Measurements from ENCODE around the gene ZYX.

Gene ZYX

GRCh38 chr7:143376396-143376795 lies 4.7 kb upstream of the ZYX start:
- Histone ChIP-seq H3K9ac (ENCODE audit: low read depth, low read length) (no peak overlapping the region), H3K27ac (ENCODE audit: low read depth, low read length) (no peak overlapping the region), H3K27me3 (ENCODE audit: insufficient read depth, low read length) (no peaks in the 10 kb centered on the region), H3K4me1 (ENCODE audit: insufficient read depth, low read length) (peaks cover 22% of the 10 kb centered on the region), H3K36me3 (ENCODE audit: insufficient read depth, low read length) (no peaks in the 10 kb centered on the region), H3K4me3 (ENCODE audit: low read length) (no peak overlapping the region), H3K9me3 (ENCODE audit: insufficient read depth, low read depth, low read length) (no peaks in the 10 kb centered on the region)
- 71% methylated on average over 5 of the region's 5 CpGs for WGBS

GRCh38 chr7:143379611-143380259 lies 1.4 kb upstream of the ZYX start:
- peaks cover 24% of the 10 kb centered on the region for H3K36me3 ChIP-seq (ENCODE audit: insufficient read depth, low read length)
- peaks cover 24% of the 10 kb centered on the region for H3K4me1 ChIP-seq (ENCODE audit: insufficient read depth, low read length)
- peak overlapping the region; percentile 96; the same call in 1 of the 2 replicates for H3K9ac ChIP-seq (ENCODE audit: low read depth, low read length)
- WGBS = 39% methylated on average over 14 of the region's 15 CpGs
- H3K9me3 ChIP-seq (ENCODE audit: insufficient read depth, low read depth, low read length) = no peaks in the 10 kb centered on the region
- H3K4me3 ChIP-seq (ENCODE audit: low read length) = peak overlapping the region; percentile 95
- H3K27me3 ChIP-seq (ENCODE audit: insufficient read depth, low read length) = no peaks in the 10 kb centered on the region
- no peak overlapping the region for H3K27ac ChIP-seq (ENCODE audit: low read depth, low read length)

GRCh38 chr7:143380260-143380645 lies 892 bp upstream of the ZYX start:
- Histone ChIP-seq H3K9ac (ENCODE audit: low read depth, low read length) (peak overlapping the region; percentile 96), H3K27ac (ENCODE audit: low read depth, low read length) (peak overlapping the region; percentile 98), H3K4me3 (ENCODE audit: low read length) (peak overlapping the region; percentile 95), H3K27me3 (ENCODE audit: insufficient read depth, low read length) (no peaks in the 10 kb centered on the region), H3K9me3 (ENCODE audit: insufficient read depth, low read depth, low read length) (no peaks in the 10 kb centered on the region), H3K4me1 (ENCODE audit: insufficient read depth, low read length) (peaks cover 21% of the 10 kb centered on the region), H3K36me3 (ENCODE audit: insufficient read depth, low read length) (peaks cover 29% of the 10 kb centered on the region)
- WGBS = under 1% methylated on average over 35 of the region's 35 CpGs

GRCh38 chr7:143381427-143382125 lies 431 bp downstream of the ZYX start:
- Histone ChIP-seq H3K4me3 (ENCODE audit: low read length) (peak overlapping the region; percentile 95), H3K27ac (ENCODE audit: low read depth, low read length) (peak overlapping the region; percentile 98), H3K9me3 (ENCODE audit: insufficient read depth, low read depth, low read length) (no peaks in the 10 kb centered on the region), H3K4me1 (ENCODE audit: insufficient read depth, low read length) (peaks cover 21% of the 10 kb centered on the region), H3K36me3 (ENCODE audit: insufficient read depth, low read length) (peaks cover 40% of the 10 kb centered on the region), H3K27me3 (ENCODE audit: insufficient read depth, low read length) (no peaks in the 10 kb centered on the region), H3K9ac (ENCODE audit: low read depth, low read length) (peak overlapping the region; percentile 91)
- under 1% methylated on average over 63 of the region's 64 CpGs for WGBS

GRCh38 chr7:143382126-143382790 lies 1.1 kb downstream of the ZYX start:
- H3K9ac ChIP-seq (ENCODE audit: low read depth, low read length) = peak overlapping the region; percentile 91
- H3K4me1 ChIP-seq (ENCODE audit: insufficient read depth, low read length) = peaks cover 21% of the 10 kb centered on the region
- H3K36me3 ChIP-seq (ENCODE audit: insufficient read depth, low read length) = peaks cover 47% of the 10 kb centered on the region
- H3K27me3 ChIP-seq (ENCODE audit: insufficient read depth, low read length) = no peaks in the 10 kb centered on the region
- peak overlapping the region; percentile 98 for H3K27ac ChIP-seq (ENCODE audit: low read depth, low read length)
- no peaks in the 10 kb centered on the region for H3K9me3 ChIP-seq (ENCODE audit: insufficient read depth, low read depth, low read length)
- WGBS = 12% methylated on average over 8 of the region's 21 CpGs
- H3K4me3 ChIP-seq (ENCODE audit: low read length) = peak overlapping the region; percentile 95

GRCh38 chr7:143382791-143383641 lies 1.9 kb downstream of the ZYX start:
- peak overlapping the region; percentile 91 for H3K9ac ChIP-seq (ENCODE audit: low read depth, low read length)
- no peak overlapping the region for H3K27ac ChIP-seq (ENCODE audit: low read depth, low read length)
- H3K9me3 ChIP-seq (ENCODE audit: insufficient read depth, low read depth, low read length) = no peaks in the 10 kb centered on the region
- H3K36me3 ChIP-seq (ENCODE audit: insufficient read depth, low read length) = peaks cover 51% of the 10 kb centered on the region
- H3K4me1 ChIP-seq (ENCODE audit: insufficient read depth, low read length) = peaks cover 21% of the 10 kb centered on the region
- peak overlapping the region; percentile 95 for H3K4me3 ChIP-seq (ENCODE audit: low read length)
- H3K27me3 ChIP-seq (ENCODE audit: insufficient read depth, low read length) = no peaks in the 10 kb centered on the region
- 88% methylated on average over 15 of the region's 15 CpGs for WGBS

- no peaks in the 10 kb centered on the region for H3K27me3 ChIP-seq (ENCODE audit: insufficient read depth, low read length)
- no peak overlapping the region for H3K9ac ChIP-seq (ENCODE audit: low read depth, low read length)
- H3K9me3 ChIP-seq (ENCODE audit: insufficient read depth, low read depth, low read length) = no peaks in the 10 kb centered on the region
- WGBS = 77% methylated on average over 1 of the region's 1 CpG
- no peak overlapping the region for H3K27ac ChIP-seq (ENCODE audit: low read depth, low read length)
- peaks cover 56% of the 10 kb centered on the region for H3K36me3 ChIP-seq (ENCODE audit: insufficient read depth, low read length)
- peak overlapping the region; percentile 9; the same call in 1 of the 2 replicates for H3K4me3 ChIP-seq (ENCODE audit: low read length)
- peaks cover 19% of the 10 kb centered on the region for H3K4me1 ChIP-seq (ENCODE audit: insufficient read depth, low read length)
Observed at GRCh38 chr7:143383642-143383957, 2.5 kb downstream of the ZYX start.

GRCh38 chr7:143384148-143384547 lies 3.0 kb downstream of the ZYX start:
- peaks cover 62% of the 10 kb centered on the region for H3K36me3 ChIP-seq (ENCODE audit: insufficient read depth, low read length)
- H3K27me3 ChIP-seq (ENCODE audit: insufficient read depth, low read length) = no peaks in the 10 kb centered on the region
- H3K9ac ChIP-seq (ENCODE audit: low read depth, low read length) = no peak overlapping the region
- no peaks in the 10 kb centered on the region for H3K9me3 ChIP-seq (ENCODE audit: insufficient read depth, low read depth, low read length)
- 86% methylated on average over 5 of the region's 5 CpGs for WGBS
- no peak overlapping the region for H3K27ac ChIP-seq (ENCODE audit: low read depth, low read length)
- H3K4me3 ChIP-seq (ENCODE audit: low read length) = peak overlapping the region; percentile 9; the same call in 1 of the 2 replicates
- H3K4me1 ChIP-seq (ENCODE audit: insufficient read depth, low read length) = peaks cover 14% of the 10 kb centered on the region

- no peaks in the 10 kb centered on the region for H3K9me3 ChIP-seq (ENCODE audit: insufficient read depth, low read depth, low read length)
- peaks cover 7% of the 10 kb centered on the region; the same call in 1 of the 2 replicates for H3K4me1 ChIP-seq (ENCODE audit: insufficient read depth, low read length)
- H3K36me3 ChIP-seq (ENCODE audit: insufficient read depth, low read length) = peaks cover 70% of the 10 kb centered on the region
- WGBS = 84% methylated on average over 13 of the region's 14 CpGs
- no peaks in the 10 kb centered on the region for H3K27me3 ChIP-seq (ENCODE audit: insufficient read depth, low read length)
- H3K9ac ChIP-seq (ENCODE audit: low read depth, low read length) = no peak overlapping the region
- H3K4me3 ChIP-seq (ENCODE audit: low read length) = peak overlapping the region; percentile 9; the same call in 1 of the 2 replicates
- no peak overlapping the region for H3K27ac ChIP-seq (ENCODE audit: low read depth, low read length)
Observed at GRCh38 chr7:143384661-143385631, 3.8 kb downstream of the ZYX start.
